H1 (cell line): ENCODE measurements around the gene NFXL1. TPM values are rescaled to one million over a fixed set of nuclear protein-coding genes. Genes with fewer than 3 reads are reported as not detected.

ENCODE experiments used
- E2F6 ChIP-seq: IDR thresholded peaks from 2 replicates; pipeline ENCODE4 v1.6.1; 2012; ENCODE audit warnings: inconsistent platforms
- POU5F1 ChIP-seq: IDR thresholded peaks from 2 replicates; pipeline ENCODE4 v1.6.1; 2011; ENCODE audit warnings: low read depth, mild to moderate bottlenecking, low read length, moderate library complexity
- SP4 ChIP-seq: IDR thresholded peaks from 2 replicates; pipeline ENCODE4 v1.6.1; 2012; ENCODE audit warnings: low read length, inconsistent platforms
- polyA plus RNA-seq, 7 experiments: library from polyadenylated mRNA; depleted of rRNA in 3 of 7; stranded (reverse) in 5 of 7; unstranded in 2 of 7; fragments of >200 nt in 5 of 7; fragments of 200-250 nt in 2 of 7; gene quantifications; 1 replicate in 5 of 7; 2 replicates in 1 of 7; 4 replicates in 1 of 7; pipeline versions ENCODE4 v1.2.1 to v1.2.3, GENCODE V29; 2011 to 2013; ENCODE audit warnings: missing spikeins in 2 of 7, mixed read lengths in 2 of 7
- total RNA-seq: library from RNA; stranded (reverse); fragmentation: NEBNext Ultra II Directional; extraction: Animal tissue kit (Norgen Biotek cat#: 25700); gene quantifications from 2 replicates; pipeline ENCODE4 v1.2.1, GENCODE V29; 2021
- TF ChIP-seq, protein P1 (sequence below): IDR thresholded peaks from 2 replicates; pipeline ENCODE4 v1.6.1; 2012; ENCODE audit warnings: low read length, inconsistent platforms

The NFXL1 gene
- total and polyA plus RNA-seq, 2 of the 8 experiments (the other 6 are each of a cell fraction or from before 2014, with no cell fraction given) = 10.0 to 29.5 TPM

DNA sequence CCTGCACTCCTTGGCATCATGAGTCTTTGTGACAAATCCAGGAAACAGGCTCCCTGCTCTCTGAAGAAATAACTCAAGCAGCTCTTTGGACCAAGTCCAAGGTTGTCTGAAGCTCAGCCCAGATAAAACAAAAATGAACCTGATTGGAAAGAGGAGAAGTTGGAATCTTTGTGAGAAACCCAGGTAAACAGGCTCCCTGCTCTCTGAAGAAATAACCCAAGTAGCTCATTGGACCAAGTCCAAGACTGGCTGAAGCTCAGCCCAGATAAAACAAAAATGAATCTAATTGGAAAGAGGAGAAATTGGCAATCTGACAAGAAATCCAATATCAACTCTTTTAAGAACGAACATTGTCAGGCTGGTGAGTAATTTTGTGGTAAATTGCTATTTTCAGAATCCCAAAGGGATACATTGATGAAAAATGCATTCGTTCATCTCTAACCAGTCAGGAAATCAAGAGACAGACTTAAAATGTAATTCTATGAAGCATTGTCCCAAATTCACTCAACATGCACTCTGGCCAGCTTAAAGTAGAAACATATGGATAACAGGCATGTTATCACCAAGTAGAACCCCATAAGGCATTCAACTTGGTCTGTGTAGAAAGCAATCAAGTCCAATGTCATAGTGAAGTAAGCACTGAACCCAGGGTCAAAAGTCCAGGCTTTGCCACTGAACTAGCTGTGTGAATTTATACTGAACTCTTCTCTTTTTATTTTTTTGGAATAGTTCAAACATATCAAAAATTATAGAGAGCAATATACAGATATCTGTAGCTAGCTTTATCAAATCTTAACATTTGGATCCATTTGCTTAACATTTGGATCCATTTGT lies 16.8 kb upstream of the NFXL1 start (continued):
- no peak for TF ChIP-seq E2F6
- TF ChIP-seq POU5F1 = no peak
- no peak for TF ChIP-seq SP4
- TF ChIP-seq, protein P1, sequence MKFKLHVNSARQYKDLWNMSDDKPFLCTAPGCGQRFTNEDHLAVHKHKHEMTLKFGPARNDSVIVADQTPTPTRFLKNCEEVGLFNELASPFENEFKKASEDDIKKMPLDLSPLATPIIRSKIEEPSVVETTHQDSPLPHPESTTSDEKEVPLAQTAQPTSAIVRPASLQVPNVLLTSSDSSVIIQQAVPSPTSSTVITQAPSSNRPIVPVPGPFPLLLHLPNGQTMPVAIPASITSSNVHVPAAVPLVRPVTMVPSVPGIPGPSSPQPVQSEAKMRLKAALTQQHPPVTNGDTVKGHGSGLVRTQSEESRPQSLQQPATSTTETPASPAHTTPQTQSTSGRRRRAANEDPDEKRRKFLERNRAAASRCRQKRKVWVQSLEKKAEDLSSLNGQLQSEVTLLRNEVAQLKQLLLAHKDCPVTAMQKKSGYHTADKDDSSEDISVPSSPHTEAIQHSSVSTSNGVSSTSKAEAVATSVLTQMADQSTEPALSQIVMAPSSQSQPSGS = no peak
